CD4-positive, alpha-beta T cell treated with Interleukin-6 at 100 ng/mL for 8 hours (primary cell): ENCODE data around the gene CFAP46.
"Not testable (repeated sequence)": the region's sequence is repeated elsewhere in the genome, so short reads cannot be mapped to it uniquely, and the experiment has no call there.

Source experiments
- DNase-seq: peaks from one replicate; pipeline ENCODE4 v3.0.0-alpha.2; 2020; ENCODE audit warnings: mixed read lengths, low spot score

The CFAP46 gene

DNA sequence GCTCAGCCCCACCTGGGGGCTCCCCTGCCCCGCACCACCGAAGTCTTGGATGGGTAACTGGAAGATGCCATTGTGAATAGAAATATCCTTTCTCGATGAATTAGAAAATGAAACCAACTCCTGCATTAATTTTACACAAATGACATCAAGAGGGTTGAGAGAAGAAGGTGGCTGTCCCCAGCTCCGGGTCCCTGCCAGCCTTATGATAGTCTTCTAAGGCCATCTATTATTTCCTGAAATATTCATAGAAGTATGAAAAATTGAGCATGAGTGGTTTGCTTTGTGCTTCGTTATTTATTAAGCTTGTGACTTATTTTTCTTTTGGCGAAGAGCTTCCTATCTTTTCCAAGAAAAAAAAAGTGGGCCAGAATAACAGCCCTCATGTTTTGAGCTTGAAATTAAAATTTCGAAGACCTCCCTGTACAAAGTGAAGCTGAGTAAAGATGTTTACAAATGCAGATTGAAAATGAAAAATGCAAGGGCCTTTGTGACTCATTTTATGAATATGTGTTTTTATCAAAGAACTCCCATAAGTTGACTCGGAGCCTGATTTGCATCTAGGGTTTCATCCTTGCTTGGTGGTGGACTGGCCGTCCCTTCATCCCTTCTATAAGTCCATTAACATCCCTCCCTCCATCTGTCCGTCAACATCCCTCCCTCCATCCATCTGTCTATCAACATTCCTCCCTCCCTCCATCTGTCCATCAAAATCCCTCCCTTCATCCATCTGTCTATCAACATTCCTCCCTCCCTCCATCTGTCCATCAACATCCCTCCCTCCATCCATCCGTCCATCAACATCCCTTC, 20.5 kb upstream of the CFAP46 start:
- DNase-seq, result no peak

GRCh38 chr10:132961787-132962622, 19.6 kb upstream of the CFAP46 start:
- DNase-seq, result peak; percentile 56

DNA sequence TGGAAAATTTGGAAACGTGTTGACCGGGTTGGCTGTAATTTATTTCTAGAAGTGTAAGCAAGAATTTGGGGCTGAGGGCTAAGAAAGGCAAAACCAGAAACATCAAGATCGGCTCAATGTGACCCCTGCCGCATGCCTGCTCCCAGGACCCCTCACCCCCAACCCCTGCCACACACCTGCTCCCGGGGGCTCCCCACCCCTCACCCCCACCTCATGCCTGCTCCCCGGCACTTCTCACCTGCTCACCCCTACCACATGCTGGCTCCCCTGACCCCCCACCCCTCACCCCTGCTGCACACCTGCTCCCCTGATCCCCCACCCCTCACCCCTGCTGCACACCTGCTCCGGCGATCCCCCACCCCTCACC, 19.0 kb upstream of the CFAP46 start:
- DNase-seq, result no peak

GRCh38 chr10:132960631-132961419, 18.5 kb upstream of the CFAP46 start:
- no peak for DNase-seq

- no peak for DNase-seq
Measured at GRCh38 chr10:132960071-132960472, 17.7 kb upstream of the CFAP46 start.

DNA sequence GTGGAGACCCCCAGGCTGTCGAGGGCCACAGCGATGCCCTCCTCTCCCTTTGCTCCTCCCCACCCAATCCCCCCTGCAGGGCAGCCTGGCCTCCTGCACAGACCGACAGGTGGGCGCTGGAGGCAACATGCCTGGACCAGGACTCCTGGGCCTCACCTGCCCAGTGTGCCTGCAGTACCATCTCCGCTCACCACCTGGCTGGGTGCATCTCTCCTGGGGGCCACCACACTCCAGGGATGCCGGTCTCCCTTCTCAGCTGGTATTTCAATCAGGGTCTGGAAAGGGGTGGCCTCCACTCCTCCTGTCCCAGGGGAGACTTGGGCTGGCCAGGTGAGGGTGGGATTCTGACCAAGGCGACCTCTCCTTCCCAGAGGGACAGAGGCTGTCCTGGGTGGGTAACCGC, 17.2 kb upstream of the CFAP46 start:
- DNase-seq, result no peak

DNA sequence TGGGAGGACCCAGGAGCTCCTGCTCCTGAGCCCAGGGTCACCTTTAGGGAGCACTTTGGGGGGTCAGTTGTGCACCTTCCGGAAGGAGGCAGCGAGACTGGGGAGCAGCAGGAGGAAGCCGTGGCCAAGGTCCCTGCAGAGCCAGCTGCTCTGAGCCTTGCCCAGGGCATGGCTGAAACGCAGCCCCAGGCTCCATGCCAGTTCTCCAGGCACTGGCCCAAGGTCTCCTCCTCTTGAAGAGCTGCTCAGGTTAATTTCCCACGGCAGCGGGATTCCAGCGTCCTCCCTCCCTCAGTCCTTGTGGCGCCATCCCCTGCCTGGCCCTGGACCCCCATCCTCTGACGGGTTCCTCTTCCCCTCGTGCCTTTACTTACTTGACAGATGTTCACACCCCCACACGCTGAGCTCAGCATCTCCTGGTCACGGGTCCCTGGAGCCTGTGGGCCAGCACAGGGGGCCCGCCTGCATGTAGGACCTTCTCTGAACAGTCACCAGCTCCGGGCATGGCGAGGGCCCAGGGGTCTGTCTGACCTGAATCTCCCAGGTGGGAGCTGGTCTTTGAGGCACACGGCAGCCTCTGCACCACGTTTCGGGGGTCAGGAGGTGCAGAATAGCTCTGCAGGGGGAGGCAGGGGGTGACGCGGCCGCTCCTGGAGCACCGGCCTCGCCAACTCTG, 16.7 kb upstream of the CFAP46 start:
- no peak for DNase-seq

DNA sequence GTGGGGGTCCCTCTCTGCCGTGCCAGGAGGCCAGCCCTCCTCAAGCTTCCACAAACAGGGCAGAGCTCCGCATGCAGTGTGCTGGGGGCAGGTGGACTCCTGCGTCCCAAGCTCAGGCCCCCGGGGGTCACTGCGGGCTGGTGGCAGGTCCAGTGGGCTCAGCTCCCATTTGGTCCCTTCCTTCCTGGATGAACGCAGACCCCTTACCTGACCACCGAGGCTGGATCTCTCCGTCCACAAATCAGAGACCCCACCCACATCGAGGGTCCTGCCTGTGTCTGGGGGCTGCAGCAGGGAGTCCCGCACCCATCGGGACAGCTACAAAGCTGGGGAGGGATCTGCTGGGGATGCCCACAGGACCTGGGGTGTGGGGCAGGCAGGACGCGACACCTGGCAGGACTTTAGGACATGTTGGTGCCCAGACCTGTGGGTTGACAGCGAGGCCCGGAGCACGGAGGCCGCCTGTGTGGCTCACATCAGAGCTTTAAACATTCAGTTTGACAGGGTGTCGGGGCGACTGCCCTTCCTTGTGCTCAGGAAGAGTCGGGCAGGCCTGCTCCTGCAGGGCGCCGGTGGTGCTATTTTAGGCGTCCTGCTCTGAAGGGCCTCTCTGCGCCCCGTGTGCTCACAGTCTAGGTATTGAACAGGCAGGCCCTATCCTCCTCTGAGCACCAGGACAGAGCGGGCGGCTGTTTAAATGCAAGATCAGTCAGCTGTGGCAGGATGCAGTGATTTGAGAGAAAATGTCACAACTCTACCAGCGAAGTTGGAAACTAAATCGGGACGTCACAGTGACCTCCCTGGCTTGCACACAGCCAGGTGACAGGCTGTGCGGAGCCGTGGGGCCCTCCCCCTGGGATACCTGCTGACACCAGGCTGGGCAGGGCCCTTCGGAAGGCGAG, 15.9 kb upstream of the CFAP46 start:
- no peak for DNase-seq

DNA sequence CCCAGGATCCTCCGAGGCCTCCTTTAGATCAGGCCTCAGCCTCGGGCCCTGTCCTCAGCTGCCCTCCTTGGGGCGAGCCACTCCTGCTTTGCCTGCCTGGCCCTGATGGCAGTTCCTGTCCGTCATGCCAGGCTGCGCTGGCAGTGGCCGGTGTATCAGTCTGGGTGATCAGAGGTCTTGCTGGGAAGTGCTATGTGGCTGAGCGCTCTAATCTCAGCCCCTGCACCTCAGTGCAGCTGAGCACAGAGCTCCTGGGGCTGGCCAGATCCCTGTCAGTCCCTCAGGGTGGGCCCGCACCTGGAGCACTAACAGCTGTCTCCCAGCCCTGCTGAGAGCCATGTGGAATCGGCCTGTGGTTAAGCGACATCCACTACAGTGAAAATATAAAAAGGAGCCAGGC, 14.8 kb upstream of the CFAP46 start:
- DNase-seq, result no peak

DNA sequence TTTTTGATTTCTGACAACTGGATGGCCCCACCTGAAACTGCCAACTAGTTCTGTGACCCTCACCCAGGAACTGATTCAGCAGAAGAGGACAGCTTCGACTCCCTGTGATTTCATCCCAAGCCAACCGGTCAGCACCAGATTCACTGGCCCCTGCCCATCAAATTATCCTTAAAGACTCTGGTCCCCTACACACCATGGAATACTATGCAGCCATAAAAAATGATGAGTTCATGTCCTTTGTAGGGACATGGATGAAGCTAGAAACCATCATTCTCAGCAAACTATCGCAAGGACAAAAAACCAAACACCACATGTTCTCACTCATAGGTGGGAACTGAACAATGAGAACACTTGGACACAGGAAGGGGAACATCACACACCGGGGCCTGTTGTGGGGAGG, 13.9 kb upstream of the CFAP46 start:
- not testable (repeated sequence) for DNase-seq

DNA sequence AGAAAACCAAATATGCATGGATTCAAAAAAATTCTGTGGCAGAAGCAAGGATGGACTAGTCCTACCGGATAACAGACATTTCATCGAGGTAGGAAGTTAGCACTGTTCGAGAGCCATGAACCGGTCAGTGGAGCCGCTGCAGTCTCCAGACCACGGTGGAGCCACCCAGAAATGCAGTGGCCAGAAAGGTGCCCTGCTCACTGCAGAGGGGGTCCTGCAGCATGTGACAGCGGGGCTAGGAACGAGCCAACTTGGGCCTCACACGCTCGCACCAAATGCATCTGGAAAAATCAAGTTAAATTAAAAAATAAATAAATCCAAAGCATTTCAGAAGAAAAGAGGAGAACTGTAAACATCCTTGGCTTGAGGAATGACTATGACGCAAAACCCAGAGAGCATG, 13.1 kb upstream of the CFAP46 start:
- no peak for DNase-seq

- no peak for DNase-seq
Measured at GRCh38 chr10:132953428-132953827, 11.1 kb upstream of the CFAP46 start.

GRCh38 chr10:132951926-132952325, 9.6 kb upstream of the CFAP46 start:
- DNase-seq, result no peak

DNA sequence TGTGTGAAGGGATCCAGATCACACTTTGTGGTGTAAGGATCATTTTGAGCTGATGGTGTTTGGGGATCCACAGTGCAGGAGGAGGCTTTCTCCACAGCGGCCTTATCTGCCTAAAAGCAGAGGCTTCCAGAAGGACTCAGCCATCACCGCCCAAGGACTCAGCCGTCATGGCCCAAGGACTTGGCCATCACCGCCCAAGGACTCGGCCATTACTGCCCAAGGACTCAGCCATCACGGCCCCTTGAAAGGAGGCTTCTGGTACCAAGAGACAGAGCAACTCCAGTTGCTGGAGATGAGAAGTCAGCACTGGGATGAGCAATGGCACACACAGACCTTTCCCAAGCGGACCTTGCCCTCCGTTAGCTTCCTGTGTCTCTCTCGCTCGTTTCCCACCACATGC, 6.0 kb upstream of the CFAP46 start:
- DNase-seq, result no peak

GRCh38 chr10:132947843-132948242, 5.5 kb upstream of the CFAP46 start:
- no peak for DNase-seq

DNA sequence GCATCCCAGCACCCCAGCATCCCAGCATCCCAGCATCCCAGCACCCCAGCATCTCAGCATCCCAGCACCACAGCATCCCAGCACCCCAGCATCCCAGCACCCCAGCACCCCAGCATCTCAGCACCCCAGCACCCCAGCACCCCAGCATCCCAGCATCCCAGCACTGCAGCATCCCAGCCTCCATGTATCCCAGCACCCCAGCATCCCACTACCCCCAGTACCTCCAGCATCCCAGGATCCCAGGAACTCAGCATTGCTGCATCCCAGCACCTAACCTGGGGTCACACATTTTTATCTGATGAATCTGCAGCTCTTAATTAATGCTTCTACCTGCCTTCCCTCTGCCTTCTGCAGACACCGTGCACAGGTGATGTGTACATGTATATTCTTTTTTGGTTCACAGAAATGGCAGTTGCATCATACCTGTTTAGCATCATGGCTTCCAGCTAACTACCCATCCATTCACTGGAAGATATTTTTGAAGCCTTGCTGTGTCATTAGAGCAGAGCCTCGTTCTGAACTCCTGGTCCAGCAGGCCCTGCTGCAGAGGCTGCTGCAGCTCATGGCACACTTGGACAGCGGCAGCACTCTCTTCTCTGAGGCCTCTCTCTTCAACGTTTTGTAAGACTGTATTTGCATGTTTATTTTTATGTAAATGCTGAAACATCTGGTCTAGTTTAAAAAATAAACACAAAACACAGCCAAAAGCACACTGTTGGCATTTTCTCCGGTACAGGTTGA, 4.6 kb upstream of the CFAP46 start:
- DNase-seq, result no peak

GRCh38 chr10:132946311-132946710, 3.9 kb upstream of the CFAP46 start:
- DNase-seq, result no peak

DNA sequence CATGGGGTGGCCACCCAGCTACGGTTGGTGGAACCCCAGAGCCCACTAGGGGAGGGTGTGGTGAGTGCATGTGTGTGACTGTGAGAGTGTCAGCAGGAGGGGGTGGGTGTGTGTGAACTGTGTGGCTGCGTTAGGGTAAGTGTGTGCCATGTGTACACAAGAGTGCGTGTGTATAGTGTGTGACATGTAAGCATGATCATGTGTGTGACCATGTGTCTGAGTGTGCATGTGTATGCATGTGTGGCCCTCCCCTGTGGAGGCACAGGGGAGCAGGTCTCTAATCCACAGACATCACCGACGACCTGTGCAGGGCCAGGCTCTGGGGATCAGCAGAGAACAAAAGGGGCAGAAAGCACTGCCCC, 3.5 kb upstream of the CFAP46 start:
- DNase-seq, result no peak

DNA sequence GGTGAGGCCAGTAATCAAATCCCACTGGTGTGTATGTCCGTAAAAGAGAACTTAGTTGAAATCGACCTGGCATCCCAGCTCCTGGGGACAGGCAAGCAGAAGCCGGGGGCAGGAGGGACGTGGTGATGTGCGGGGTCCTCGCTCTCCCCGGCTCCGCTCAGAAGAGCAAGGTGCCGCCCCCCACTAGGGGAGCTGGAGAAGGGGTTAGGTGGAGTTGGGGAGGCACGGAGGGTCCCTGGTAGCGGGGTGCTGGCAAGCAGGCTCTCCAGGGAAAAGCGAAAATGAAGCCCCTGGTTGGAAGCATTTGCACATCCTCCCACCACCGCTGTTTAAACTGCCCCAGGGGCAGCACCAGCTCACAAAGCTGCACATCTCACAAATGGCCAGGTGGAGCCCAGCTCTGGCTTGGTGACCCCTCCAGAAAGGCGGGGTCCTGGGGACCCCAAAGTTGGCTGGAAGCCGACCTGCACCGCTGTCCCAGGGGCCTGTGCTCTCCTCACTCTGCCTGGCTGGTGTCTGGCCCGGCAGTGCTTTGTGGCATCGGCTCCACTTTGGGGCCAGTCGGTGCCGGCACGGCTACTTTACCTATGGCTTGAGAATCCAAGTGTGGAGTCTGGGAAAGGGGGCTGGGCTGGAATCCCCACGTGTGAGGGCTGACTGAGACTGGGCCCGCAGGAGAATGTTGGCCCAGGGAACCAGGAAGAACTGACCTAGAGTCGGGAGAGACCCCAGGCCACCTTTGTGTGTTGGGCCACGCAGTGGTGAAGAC, 2.9 kb upstream of the CFAP46 start:
- DNase-seq, result no peak

GRCh38 chr10:132944510-132944909, 2.1 kb upstream of the CFAP46 start:
- no peak for DNase-seq
